Gastrocnemius medialis (tissue), 4 donors: Measurements from ENCODE around the gene SFSWAP. TPM values are rescaled to one million over a fixed set of nuclear protein-coding genes. Genes with fewer than 3 reads are reported as not detected.

Experiments used
- ATAC-seq, 2 donors: fragments of 150-250 bp; one replicate each; pipeline ENCODE4 v1.9.1; 2016
- DNase-seq, 2 donors: peaks; one replicate each; pipeline ENCODE4 v3.0.0-alpha.2; 2019
- H3K27ac ChIP-seq, 4 donors: fragments of 200-600 bp; sonication (generic); 1 replicate in 1 of 4; 2 replicates in 3 of 4; pipeline ENCODE4 v1.5.1; 2016 to 2018; ENCODE audit warnings: mild to moderate bottlenecking in 2 of 4, moderate library complexity in 1 of 4
- H3K27me3 ChIP-seq, 3 donors: fragments of 200-600 bp; sonication (generic) in 2 of 3; 1 replicate in 1 of 3; 2 replicates in 2 of 3; pipeline versions ENCODE4 v1.5.1 to v1.6.0; 2016 to 2019; ENCODE audit warnings: mild to moderate bottlenecking in 1 of 3, moderate library complexity in 1 of 3
- H3K36me3 ChIP-seq, 2 donors: fragments of 200-600 bp; sonication (generic) in 1 of 2; one replicate each; pipeline ENCODE4 v1.5.1; 2017 to 2018
- H3K4me1 ChIP-seq, 2 donors: fragments of 200-600 bp; sonication (generic) in 1 of 2; one replicate each; pipeline ENCODE4 v1.5.1; 2016 to 2017; ENCODE audit warnings: mild to moderate bottlenecking in 2 of 2
- H3K4me3 ChIP-seq, 4 donors: fragments of 200-600 bp; sonication (generic) in 3 of 4; 1 replicate in 1 of 4; 2 replicates in 3 of 4; pipeline ENCODE4 v1.5.1; 2016 to 2019; ENCODE audit warnings: mild to moderate bottlenecking in 2 of 4
- H3K9me3 ChIP-seq, 3 donors: fragments of 200-600 bp; sonication (generic) in 2 of 3; 1 replicate in 1 of 3; 2 replicates in 2 of 3; pipeline ENCODE4 v1.5.1; 2016 to 2019
- POLR2A ChIP-seq, 2 donors: fragments of 450-650 bp; IDR thresholded peaks; one replicate each; pipeline ENCODE4 v1.6.1; 2017; ENCODE audit warnings: antibody characterized with exemption in 2 of 2, mild to moderate bottlenecking in 2 of 2, moderate library complexity in 2 of 2
- in situ Hi-C, 4 donors: fragments of 200-750 bp; cut with MboI; loops; one replicate each; pipeline versions ENCODE4 v1.15.0 to v1.8.0; 2017; ENCODE audit warnings: low sequenced_read_pairs in 4 of 4
- intact Hi-C: fragments of 100-400 bp; cut with DNase I; formaldehyde crosslinking; loops from one replicate; pipeline ENCODE4 v1.15.1; 2023; ENCODE audit warnings: low total_unique reads
- total RNA-seq, 4 donors: library from RNA; depleted of rRNA; stranded (reverse); fragments of >200 nt; gene quantifications; one replicate each; pipeline versions ENCODE4 v1.1.0 to v1.2.3, GENCODE V29; 2016
- TF ChIP-seq, protein P1 (sequence below), 5 experiments: fragments of 450-650 bp in 3 of 5; fragments of 200-600 bp in 2 of 5; sonication (generic) in 2 of 5; IDR thresholded peaks in 4 of 5; conservative IDR thresholded peaks in 1 of 5; 1 replicate in 4 of 5; 2 replicates in 1 of 5; pipeline ENCODE4 v1.5.1; 2016 to 2019; ENCODE audit warnings: antibody characterized with exemption in 5 of 5, mild to moderate bottlenecking in 3 of 5, moderate library complexity in 3 of 5

SFSWAP gene
- total RNA-seq, 4 donors from 2014 or later = 18.0 to 29.7 (median 25.4) TPM

DNA sequence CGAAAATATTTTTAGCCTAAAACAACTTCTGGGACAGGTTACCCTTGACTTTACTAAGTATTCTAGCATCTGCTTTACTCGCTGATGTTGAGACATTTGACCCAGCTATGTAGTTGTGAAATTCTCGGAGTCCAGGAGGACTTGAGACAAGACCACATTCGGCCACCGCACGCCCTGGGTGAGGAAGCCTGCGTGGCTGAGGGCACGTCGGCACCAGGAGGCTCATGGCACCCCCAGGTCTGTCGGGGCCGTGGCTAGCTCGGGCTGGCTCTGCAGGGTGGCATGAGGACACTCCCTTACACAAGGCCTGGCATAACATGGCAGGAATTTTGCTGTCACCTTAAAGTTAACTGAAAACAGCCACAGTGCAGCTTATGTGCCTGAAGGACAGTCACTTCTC is 59.2 kb downstream of the SFSWAP start:
- H3K36me3 ChIP-seq = peaks cover 3 to 60% of the 10 kb centered on the region in 2 donors

DNA sequence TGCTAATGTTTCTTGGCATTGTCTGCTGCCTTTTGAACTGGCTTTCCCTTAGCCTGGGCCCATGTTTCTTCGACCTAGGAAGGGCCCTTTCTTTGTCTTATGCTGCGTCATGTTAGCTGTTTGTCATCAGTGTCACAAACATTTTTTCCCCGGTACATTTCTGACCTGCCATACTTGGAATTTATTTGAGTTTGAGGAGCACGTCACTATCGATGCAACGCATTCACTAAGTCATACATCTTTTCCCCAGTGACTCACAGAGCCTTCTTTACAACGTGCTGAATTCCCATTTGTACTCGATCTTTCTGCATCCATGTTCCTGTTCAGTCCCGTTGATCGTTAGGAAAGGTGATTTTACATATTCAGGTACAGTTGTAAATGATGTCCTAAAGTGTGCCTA is 61.1 kb downstream of the SFSWAP start:
- in situ Hi-C loops = no loop called here
- TF ChIP-seq POLR2A (IDR thresholded peaks at IDR 0.05) = no peak
- TF ChIP-seq, protein P1, sequence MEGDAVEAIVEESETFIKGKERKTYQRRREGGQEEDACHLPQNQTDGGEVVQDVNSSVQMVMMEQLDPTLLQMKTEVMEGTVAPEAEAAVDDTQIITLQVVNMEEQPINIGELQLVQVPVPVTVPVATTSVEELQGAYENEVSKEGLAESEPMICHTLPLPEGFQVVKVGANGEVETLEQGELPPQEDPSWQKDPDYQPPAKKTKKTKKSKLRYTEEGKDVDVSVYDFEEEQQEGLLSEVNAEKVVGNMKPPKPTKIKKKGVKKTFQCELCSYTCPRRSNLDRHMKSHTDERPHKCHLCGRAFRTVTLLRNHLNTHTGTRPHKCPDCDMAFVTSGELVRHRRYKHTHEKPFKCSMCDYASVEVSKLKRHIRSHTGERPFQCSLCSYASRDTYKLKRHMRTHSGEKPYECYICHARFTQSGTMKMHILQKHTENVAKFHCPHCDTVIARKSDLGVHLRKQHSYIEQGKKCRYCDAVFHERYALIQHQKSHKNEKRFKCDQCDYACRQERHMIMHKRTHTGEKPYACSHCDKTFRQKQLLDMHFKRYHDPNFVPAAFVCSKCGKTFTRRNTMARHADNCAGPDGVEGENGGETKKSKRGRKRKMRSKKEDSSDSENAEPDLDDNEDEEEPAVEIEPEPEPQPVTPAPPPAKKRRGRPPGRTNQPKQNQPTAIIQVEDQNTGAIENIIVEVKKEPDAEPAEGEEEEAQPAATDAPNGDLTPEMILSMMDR (IDR thresholded peaks at IDR 0.05 in 4 of 5, conservative IDR thresholded peaks at IDR 0.05 in 1 of 5) = no peak
- Histone ChIP-seq H3K4me3 (no peak overlapping the region), H3K9me3 (no peaks in the 10 kb centered on the region), H3K27me3 (no peaks in the 10 kb centered on the region), H3K36me3 (peaks cover 3 to 45% of the 10 kb centered on the region in 2 donors), H3K27ac (no peak overlapping the region), H3K4me1 (peaks cover 0 to 7% of the 10 kb centered on the region in 2 donors)
- DNase-seq = no peak
- ATAC-seq = no peak
- intact Hi-C loops = no loop called here

More for the DNA sequence above, 59.2 kb downstream of the SFSWAP start:
- in situ Hi-C loops = no loop called here
- no peaks in the 10 kb centered on the region for H3K27me3 ChIP-seq
- peaks cover 0 to 7% of the 10 kb centered on the region in 2 donors for H3K4me1 ChIP-seq
- no peak for TF ChIP-seq POLR2A (IDR thresholded peaks at IDR 0.05)
- TF ChIP-seq, protein P1 (IDR thresholded peaks at IDR 0.05 in 4 of 5, conservative IDR thresholded peaks at IDR 0.05 in 1 of 5) = no peak
- H3K4me3 ChIP-seq = no peak overlapping the region
- H3K27ac ChIP-seq = peak overlapping the region in 1 of 4 donors; percentile 39
- intact Hi-C loops = no loop called here
- no peaks in the 10 kb centered on the region for H3K9me3 ChIP-seq
- no peak for DNase-seq
- peak in 1 of 2 donors; percentile 25 for ATAC-seq

DNA sequence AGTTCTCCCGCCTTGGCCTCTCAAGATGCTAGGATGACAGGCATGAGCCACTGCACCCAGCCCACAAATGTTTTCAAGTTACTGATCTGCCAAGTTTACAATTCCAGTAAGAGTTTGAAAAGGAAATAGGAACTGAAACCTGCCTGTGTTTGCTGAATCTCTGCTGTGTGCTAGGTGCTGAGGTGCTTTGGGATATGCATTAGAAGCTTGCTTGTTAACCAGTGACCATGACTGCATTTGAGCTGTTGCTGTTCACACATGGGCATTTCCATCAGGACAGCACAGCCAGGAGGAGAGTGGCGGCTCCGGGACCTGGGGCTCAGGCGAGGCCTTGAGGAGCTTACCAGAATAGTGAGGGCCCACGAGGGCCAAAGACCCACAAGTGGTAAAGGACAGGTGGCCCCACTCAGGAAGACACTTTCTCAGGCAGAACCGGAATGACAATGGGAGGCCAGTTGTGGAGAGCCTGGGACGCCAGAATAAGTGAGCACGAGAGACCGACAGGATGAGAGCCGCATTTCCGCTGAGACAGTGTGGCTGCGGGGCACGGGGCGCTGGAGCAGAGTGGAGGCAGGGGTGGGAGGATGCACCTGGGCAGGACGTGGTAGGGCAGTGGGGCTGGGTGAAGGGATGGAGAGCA is 62.8 kb downstream of the SFSWAP start:
- intact Hi-C loops = no loop called here
- Histone ChIP-seq H3K4me3 (no peak overlapping the region), H3K27me3 (no peaks in the 10 kb centered on the region), H3K36me3 (peaks cover 3 to 42% of the 10 kb centered on the region in 2 donors), H3K4me1 (peaks cover 0 to 7% of the 10 kb centered on the region in 2 donors), H3K9me3 (no peaks in the 10 kb centered on the region), H3K27ac (no peak overlapping the region)
- TF ChIP-seq, protein P1 (IDR thresholded peaks at IDR 0.05 in 4 of 5, conservative IDR thresholded peaks at IDR 0.05 in 1 of 5) = no peak
- no peak for TF ChIP-seq POLR2A (IDR thresholded peaks at IDR 0.05)
- no peak for DNase-seq
- ATAC-seq = no peak
- in situ Hi-C loops = no loop called here

DNA sequence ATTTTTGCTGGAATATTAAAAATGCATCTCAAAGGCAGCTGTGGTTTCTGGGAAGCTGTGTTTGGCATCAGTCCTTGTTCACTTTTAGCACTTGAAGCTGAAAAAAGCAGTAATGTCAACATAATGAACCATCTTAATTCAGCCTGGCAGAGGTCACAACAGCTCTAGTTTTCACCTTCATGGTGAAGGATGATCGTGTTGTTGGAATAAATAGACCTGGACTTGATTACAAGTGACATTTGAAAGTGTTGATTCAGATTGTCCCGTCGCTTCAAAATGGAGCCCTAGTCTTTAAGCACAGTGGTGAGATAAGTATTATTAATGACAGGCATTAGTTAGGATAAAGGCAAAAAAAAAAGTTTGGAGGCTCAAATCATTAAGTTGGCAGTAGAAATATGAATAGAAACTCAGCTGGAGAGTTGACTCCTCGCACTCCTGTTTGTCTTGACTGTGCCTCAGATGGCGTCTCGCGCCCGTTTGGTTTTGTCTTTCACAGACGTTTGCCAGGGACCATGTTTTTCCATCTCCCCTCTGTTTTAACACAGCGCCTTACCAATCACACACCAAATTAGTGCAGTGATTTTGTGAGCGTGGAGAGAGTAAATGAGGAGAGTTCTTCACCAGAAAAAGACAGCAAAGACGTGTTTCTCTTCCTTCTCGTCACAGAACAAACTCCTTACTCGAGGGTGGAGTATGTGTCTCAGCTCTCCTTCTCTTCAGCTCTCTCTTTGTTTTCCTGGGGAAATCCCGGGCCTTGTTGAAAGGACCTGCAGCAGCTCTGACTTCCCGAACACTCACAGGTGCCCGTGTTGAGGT is 63.9 kb downstream of the SFSWAP start:
- H3K27me3 ChIP-seq = no peaks in the 10 kb centered on the region
- DNase-seq (no peak), ATAC-seq (peak in 1 of 2 donors; percentile 32)
- in situ Hi-C loops (no loop called here), intact Hi-C loops (no loop called here)
- H3K4me3 ChIP-seq = no peak overlapping the region
- peaks cover 2 to 49% of the 10 kb centered on the region in 2 donors for H3K36me3 ChIP-seq
- peaks cover 0 to 7% of the 10 kb centered on the region in 2 donors for H3K4me1 ChIP-seq
- TF ChIP-seq, protein P1 (IDR thresholded peaks at IDR 0.05 in 4 of 5, conservative IDR thresholded peaks at IDR 0.05 in 1 of 5) = no peak
- TF ChIP-seq POLR2A (IDR thresholded peaks at IDR 0.05) = no peak
- H3K9me3 ChIP-seq = no peaks in the 10 kb centered on the region
- peak overlapping the region in 2 of 4 donors; percentile 27 to 49 for H3K27ac ChIP-seq
